Measurements from ENCODE around the gene CYP27B1.

The CYP27B1 gene

DNA sequence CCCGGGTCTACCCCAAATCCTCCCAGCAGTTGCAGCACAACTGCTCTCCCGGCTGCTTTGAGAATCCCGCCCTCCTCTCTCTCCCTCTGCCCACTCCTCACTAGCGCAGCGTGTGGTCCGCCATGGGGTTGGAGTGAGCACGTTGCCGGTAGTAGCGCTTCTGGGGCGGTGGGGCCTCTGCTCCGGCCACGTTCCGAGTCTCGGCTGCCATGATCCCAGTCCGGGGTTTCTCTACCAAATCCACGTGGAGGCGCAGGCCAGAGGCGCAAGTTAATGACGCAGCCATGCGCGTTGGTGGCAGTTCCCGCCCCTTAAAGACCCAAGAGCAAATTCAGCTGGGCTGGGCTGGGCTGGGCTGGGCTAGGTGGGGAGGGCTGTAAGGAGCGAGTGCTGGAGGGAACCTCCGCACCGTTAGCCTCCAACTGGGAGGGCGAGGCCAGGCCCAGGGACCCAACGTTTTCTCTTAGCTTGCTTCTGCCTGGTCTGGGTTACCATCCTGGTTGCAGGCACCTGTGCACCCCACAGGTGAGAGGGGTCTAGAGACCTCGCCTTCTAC, 5.1 kb upstream of the CYP27B1 start, which contains the start of gene METTL1:
Gene METTL1, minus strand, starts transcription at position 233 of the 556 bp plus-strand sequence. Its CDS starts 22 bp downstream, at position 211.
- in situ Hi-C loops (cut with HindIII; ENCODE audit: low pct_ligation_motif_present, low pct_unique_long_range_greater_than_20kb, low sequenced_read_pairs), result no loop called here
- peak; percentile 100 for DNase-seq

DNA sequence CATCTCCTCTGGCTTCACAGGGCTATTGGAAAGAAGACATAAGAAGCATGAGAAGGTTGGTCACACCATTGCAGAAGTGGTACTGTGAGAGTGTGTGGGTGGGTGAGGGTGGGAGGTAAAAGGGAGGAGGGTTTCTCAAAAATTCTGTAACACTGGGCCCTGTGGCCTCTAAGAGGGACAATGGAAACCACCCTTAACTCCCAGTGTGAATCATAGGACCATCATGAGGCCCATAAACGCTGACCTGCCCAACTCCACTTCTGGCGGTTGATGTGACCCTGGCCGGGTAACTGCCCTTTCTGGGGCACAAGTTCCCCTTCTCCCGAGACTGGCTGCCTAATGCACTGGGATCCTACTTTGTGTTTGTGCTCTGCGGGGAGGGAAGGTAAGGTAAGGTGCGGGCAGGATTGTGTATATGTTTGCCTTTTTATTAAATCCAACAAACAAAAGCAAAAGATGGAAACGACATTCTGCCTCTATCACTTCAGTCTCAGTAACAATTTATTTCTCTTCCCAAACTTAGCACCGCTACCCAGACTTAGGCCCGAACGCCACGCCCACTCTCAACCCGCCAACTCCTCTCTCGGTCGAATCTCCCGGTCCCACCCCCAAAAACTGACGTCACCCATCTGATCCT, 4.5 kb upstream of the CYP27B1 start:
- peak; percentile 97 for DNase-seq
- in situ Hi-C loops (cut with HindIII; ENCODE audit: low pct_ligation_motif_present, low pct_unique_long_range_greater_than_20kb, low sequenced_read_pairs), result no loop called here

DNA sequence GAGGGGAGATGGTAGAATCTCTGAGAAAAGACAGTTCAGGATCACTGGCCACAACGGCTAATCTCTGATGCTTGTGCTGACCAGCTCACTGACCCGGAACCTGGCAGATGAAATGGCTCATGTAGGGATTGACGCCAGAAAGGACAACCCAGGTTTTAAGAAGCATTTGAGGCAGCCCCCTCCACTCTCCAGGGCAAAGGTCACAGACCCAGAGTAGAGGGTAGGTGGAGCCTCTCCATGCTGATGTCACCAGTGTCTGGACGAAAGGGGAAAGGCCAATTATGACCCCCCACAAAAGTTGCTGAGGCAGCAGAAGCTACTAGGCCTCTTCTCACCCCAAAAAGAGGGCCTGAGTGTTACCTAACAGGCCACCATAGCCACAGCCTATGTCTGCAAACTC, 3.9 kb upstream of the CYP27B1 start:
- in situ Hi-C loops (cut with HindIII; ENCODE audit: low pct_ligation_motif_present, low pct_unique_long_range_greater_than_20kb, low sequenced_read_pairs), result no loop called here
- DNase-seq, result no peak

DNA sequence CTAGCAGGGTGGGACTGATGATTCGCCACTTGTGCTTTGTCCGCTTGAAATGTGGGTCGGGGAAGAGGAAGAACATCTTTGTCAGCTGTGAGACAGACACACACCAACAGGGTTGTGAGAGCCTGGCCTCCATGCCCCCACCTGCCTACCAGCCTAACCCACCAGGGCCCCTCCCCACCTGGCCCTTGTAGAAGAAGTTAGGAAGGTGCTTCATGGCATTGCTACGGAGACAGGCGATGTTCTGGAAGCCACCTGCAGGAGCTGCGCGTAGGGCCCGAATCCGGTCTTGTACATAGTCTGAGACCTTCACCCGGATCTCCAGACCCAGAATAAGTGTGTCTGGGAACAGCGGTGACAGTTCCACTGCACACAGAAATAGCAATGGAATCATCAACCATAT, 2.7 kb upstream of the CYP27B1 start:
- in situ Hi-C loops (cut with HindIII; ENCODE audit: low pct_ligation_motif_present, low pct_unique_long_range_greater_than_20kb, low sequenced_read_pairs), result no loop called here
- DNase-seq, result no peak

DNA sequence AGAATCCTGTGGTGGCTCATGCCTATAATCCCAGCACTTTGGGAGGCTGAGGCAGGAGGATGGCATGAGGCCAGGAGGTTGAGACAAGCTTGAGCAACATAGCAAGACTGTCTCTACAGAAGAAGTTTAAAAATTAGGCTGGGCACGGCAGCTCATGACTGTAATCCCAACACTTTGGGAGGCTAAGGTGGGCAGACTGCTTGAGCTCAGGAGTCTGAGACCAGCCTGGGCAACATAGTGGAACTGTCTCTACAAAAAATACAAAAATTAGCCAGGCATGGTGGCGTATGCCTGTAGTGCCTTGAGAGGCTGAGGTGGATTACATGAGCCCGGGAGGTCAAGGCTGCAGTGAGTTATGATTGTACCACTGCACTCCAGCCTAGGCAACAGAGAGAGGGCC, 998 bp upstream of the CYP27B1 start:
- no peak for DNase-seq
- in situ Hi-C loops (cut with HindIII; ENCODE audit: low pct_ligation_motif_present, low pct_unique_long_range_greater_than_20kb, low sequenced_read_pairs), result no loop called here

DNA sequence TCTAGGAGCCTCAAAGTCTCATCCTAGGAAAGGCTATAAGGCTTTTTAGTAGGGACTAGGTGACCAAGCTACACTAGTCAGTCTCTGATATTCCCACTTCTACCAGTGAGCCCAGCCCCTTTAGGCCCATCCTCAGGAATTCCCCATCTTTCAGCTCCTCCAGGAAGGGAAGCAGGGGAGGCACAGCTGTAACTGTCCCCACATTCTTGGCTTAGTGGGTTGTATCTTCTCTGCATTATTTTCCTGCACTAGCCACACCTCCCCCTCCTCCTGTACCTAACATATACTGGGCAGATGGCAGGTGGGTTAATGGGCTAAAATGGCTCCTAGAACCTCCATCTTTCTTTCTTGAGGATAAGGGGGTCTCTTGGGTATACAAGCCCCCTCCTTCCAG, 424 bp upstream of the CYP27B1 start:
- in situ Hi-C loops (cut with HindIII; ENCODE audit: low pct_ligation_motif_present, low pct_unique_long_range_greater_than_20kb, low sequenced_read_pairs), result no loop called here

DNA sequence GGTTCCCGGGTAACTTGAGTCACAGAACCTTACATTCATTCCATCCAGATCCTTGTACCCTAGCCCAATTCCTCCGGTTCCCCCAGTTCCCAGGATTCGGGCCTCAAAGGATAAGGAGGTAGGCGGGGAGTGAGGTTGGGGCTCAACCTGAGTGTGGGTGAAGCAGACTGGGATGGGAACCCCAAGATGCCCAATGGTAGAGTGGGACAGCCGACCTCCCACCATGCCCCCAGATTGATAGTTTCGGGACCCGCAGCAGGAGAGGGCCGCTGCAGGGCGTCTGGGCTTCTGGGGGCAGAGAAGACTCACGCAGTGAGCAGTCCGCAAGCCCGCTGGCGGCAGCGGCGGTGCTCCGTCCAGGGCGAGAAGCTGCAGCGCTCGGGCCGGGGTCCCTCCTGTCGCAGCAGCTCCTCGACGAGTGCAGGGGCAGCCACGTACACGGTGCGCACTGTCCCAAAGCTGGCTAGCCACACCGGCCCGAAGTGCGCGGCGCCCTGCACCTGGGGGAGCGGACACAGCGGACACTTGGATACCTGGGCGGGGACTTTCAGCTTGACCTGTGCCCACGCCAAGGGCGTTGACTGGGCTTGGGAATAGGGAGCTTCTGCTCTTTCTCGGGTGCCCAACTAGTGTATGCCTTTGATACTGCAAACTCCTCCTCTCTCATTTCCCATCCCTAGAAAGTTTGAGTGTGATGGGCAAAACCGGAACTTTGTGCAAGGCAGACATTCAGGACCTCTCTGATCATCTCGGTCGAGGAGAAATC, 997 bp downstream of the CYP27B1 start:
- in situ Hi-C loops (cut with HindIII; ENCODE audit: low pct_ligation_motif_present, low pct_unique_long_range_greater_than_20kb, low sequenced_read_pairs), result no loop called here
- no peak for DNase-seq

More for the DNA sequence above, 424 bp upstream of the CYP27B1 start:
- DNase-seq, result no peak

DNA sequence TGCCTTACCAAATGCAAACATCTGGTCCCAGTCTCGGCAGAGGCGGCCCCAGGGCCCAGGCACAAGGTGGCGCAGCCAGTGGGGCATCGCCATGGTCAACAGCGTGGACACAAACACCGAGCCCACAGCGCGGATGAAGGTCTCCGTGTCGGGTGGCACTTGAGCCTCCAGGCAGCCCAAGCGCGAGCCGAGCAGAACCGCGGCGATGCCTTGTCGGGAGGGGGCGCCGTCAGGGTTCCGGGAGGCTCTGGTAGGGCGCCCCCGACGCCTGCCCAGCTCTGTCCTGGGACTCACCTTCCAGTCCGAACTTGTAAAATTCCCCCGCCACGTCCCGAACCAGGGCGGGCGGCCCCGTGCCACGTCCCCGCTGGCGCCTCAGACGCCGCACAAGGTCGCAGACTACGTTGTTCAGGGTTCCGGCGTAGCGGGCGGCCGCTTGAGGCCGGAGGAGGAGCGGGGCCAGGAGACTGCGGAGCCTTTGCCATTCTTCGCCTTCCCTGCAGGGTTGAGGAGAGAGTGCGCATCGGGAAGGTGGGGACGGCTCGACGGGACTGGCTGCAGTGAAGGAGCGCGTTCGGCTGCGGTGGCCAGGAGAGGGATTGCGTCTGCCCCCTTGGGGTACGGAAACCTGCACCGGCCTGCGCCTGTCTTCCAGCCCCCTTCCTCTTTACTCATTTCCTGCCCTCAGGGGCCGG, 1.7 kb downstream of the CYP27B1 start:
- in situ Hi-C loops (cut with HindIII; ENCODE audit: low pct_ligation_motif_present, low pct_unique_long_range_greater_than_20kb, low sequenced_read_pairs), result no loop called here
- DNase-seq, result peak; percentile 65

DNA sequence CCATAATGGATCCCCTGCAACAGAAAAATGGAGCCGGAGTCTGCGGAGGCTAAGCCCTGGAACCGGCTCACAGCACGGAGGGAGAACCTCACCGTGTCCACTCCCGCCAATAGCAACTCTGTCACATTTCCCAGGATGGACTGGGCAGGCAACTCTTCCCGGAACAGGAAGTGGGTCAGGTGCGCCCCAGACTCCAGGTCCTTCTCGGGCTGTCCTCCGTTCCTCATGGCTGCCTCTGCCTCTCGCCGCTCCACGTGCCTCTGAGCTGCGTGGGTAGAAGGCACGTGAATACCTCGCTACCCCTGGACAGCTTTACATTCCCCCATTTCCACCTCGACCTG, 2.2 kb downstream of the CYP27B1 start:
- no peak for DNase-seq

DNA sequence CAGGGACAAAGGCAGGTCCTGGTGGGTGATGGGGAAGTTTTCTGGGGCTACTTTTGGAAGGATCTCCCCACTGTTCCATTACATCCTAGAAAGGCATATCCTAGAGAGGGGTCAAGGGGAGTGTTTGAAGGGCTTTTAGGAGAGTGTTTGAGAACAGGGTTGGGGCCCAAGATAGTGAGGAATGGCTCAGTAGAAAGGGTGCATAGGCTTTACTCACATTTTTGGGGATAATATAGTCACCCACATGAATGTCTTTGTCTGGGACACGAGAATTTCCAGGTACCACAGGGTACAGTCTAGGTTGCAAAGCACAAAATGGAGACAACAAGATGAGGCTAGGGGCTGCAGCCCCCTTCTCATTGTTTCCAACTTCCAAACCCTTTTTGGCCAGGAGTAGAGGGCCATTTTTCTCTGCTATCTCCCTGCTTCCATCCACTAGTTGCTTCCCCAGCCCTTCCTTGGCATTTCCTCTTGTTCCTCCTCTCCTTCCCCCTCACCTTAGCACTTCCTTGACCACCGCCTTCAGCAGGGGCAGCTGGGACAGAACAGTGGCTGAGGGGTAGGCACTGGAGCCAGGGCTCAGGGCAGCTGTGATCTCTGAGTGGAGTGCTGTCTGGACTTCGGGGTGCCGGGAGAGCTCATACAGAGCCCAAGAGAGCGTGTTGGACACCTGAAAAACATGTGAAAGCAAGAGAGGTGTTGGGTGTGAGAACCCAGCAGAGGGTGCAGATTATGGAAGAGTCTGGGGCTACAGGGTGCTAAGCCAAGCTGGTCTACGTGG, 2.8 kb downstream of the CYP27B1 start:
- DNase-seq, result no peak
- in situ Hi-C loops (cut with HindIII; ENCODE audit: low pct_ligation_motif_present, low pct_unique_long_range_greater_than_20kb, low sequenced_read_pairs), result no loop called here

More for the DNA sequence above, 2.2 kb downstream of the CYP27B1 start:
- in situ Hi-C loops (cut with HindIII; ENCODE audit: low pct_ligation_motif_present, low pct_unique_long_range_greater_than_20kb, low sequenced_read_pairs), result no loop called here

DNA sequence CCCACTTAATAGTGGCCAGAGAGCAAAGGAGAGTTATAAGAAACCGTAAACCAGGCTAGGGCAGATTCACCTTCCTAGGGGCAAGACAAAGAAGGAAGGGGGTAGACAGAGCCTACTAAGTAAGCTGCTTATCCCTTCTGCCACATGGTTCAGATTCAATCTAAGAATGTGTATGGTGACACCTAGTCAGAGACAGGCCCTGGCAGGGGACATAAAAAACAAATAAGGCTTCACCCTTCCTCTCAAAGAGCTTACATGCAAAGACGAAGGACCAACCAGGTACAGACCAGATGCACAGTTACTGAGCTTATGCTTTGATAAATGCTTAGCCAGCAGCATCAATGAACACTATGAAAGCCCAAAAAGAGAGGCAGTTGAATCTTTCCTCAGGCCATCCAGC, 4.4 kb downstream of the CYP27B1 start:
- DNase-seq, result no peak
- in situ Hi-C loops (cut with HindIII; ENCODE audit: low pct_ligation_motif_present, low pct_unique_long_range_greater_than_20kb, low sequenced_read_pairs), result no loop called here

DNA sequence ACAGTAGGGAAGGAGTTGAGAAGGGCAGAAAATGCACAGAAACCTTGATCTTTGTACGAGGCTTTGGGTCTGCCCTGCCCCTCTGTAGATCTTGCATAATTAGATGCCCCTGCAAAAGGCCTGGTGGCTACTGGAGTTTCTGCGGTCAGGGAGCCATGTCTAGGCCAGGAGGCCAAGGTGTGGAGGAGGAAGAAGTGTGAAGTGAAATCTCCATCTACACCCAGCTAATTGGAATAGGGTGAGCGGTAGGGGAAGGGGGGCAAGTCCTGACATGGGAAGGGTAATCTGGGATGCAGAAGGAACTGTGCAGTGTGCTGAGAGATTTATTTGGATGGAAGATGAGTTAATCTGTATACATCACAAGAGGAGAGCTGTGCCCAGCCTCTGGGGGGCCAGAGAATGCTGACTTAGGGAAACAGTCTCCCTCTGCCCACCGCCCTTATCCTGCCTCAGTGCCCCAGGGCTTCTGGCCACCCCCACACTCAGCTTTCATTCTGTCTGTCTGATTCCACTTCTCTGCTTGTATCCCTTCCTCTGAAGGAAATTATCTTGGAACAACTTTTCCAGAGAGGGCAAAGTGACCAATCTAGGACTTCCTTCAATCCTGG, 5.4 kb downstream of the CYP27B1 start:
- DNase-seq, result no peak
- in situ Hi-C loops (cut with HindIII; ENCODE audit: low pct_ligation_motif_present, low pct_unique_long_range_greater_than_20kb, low sequenced_read_pairs), result no loop called here

DNA sequence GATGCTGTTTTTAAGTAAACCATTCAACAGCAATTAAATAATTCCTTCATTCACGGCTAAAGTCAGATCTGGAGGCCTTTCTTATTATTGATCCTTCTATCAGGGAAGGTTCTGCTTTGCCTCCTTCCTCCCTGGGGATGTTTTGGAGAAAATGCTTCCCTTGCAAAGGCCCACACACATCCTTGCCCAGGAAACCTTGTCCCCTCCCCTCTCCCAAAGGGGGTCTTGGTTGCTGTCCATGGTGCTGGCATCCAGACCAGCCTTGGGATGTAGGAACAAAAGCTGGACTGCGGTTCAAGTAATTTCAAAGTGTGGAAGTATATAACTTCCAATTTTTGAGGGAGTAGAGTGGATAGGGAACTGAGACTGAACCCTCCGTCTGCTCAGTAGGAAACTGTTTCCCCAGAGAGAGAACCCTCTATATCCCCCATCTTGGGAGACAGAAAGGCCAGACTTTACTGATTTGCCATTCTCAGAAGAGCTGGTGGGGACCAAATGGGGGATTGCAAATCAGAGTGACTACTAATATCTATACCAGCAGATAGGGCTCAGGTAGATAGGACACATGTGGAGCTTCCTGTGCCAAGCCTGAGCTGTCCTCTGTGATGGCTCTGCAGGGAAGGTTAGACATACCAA, 6.4 kb downstream of the CYP27B1 start:
- in situ Hi-C loops (cut with HindIII; ENCODE audit: low pct_ligation_motif_present, low pct_unique_long_range_greater_than_20kb, low sequenced_read_pairs), result no loop called here

DNA sequence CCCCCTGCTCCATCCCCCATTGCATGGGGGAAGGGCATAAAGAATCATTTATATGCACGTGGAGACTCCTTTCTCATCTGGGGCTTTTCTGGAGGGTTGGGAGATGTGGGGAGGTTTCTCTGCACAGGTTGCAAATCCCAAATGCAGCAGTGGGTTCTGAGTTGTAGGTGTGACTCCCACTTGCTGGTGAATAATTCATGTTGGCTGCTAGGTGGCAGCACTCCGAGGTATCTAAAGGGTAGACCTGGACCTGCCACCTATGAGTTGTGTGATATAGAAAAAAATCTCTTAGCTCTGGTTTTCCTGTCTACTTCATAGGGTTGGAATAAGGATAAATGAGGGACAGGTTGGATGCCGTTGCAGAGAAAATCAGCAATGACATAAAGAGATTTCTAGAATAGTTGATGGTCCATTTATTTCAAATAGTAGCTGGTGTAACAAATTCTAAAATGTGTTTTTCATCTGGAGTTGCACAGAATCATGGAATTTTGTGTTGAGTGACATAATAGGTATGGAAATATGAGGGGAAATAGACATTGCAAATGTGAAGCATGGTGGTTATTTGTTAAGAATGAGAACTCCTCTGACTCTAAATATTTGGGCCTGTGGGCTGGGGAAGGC, 7.4 kb downstream of the CYP27B1 start:
- in situ Hi-C loops (cut with HindIII; ENCODE audit: low pct_ligation_motif_present, low pct_unique_long_range_greater_than_20kb, low sequenced_read_pairs), result no loop called here

More for the DNA sequence above, 6.4 kb downstream of the CYP27B1 start:
- no peak for DNase-seq

DNA sequence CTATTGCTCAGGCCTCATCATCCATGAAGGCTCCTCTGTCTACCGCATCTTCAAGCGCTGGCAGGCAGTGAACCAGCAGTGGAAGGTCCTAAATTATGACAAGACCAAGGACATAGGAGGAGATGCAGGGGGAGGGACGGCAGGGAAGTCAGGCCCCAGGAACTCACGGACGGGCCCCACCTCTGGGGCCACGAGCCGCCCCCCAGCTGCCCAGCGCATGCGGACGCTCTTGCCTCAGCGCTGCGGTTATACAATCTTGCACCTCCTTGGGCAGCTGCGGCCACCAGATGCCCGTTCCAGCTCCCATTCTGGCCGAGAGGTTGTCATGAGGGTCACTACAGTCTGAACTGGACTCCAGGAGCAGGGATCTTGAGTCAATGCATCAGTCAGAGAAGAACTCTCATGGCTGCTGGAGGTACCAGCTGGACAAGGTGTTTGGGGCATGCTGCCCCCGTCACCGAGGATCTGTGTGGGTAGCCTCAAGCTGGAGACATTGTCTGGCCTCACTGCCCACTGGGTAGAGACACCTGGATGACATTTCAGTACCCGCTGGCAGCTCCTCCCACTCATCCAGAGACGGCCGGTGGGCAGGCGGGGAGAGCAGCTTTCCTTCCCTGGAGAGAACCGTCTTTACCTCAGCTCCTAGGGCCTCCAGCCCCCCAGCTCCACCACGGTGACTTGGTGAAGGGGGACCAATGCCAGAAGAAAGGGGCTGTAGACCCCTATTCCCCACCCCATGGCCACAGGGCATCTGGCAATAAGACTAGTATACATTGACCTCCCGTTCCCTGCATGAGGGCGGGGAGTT, 8.1 kb downstream of the CYP27B1 start:
- no peak for DNase-seq
- in situ Hi-C loops (cut with HindIII; ENCODE audit: low pct_ligation_motif_present, low pct_unique_long_range_greater_than_20kb, low sequenced_read_pairs), result no loop called here

More for the DNA sequence above, 7.4 kb downstream of the CYP27B1 start:
- peak; percentile 67 for DNase-seq

DNA sequence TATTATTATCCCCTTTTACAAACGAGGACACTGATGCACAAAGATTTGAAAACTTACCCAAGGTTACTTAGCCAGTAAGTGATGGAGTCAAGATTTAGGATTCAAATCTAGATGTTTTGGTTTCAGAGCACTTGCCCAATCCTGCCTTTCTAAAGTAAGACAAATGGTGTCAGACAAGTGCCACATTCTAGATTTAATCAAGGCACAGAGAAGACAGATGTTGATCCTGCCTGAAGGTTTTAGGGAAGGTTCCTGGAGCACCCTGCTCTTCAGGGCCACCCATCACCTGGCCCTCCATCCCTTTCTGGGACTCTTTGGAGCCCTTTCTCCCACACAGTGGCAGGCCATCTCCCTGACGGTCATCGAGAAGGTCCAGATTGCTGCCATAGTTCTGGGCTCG, 9.1 kb downstream of the CYP27B1 start:
- in situ Hi-C loops (cut with HindIII; ENCODE audit: low pct_ligation_motif_present, low pct_unique_long_range_greater_than_20kb, low sequenced_read_pairs), result no loop called here
- no peak for DNase-seq
